Measurements from ENCODE around the gene POT1. TPM values are rescaled to one million over a fixed set of nuclear protein-coding genes. Genes with fewer than 3 reads are reported as not detected.
A peak's percentile ranks its signal among the peaks of the same experiment; 100 is the strongest.

POT1 gene
- total RNA-seq, 1 experiment from 2014 or later: 71.5 TPM

GRCh38 chr7:124813994-124814798 is 115.4 kb downstream of the POT1 start:
- no peak for DNase-seq (ENCODE audit: extremely low read depth, low read depth)

DNA sequence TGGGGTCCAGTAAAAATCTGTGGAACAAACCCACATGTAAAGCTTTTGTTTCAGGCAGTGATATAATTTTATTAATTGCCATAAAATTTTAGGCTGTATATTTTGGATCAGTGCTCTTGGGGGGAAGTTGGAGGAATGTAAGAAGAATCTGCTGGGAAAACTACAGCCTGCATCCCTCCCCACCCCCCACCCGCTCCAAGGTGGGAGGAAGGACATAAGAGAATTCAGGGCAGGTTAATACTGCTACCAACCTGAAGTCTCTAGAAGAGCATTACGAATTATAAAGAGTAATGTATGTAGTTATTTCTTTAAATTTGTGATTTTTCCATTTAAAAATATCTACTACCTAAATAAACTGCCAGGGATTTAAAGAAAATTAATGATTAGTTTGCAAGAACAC is 116.9 kb downstream of the POT1 start:
- no peak for DNase-seq (ENCODE audit: extremely low read depth, low read depth)

DNA sequence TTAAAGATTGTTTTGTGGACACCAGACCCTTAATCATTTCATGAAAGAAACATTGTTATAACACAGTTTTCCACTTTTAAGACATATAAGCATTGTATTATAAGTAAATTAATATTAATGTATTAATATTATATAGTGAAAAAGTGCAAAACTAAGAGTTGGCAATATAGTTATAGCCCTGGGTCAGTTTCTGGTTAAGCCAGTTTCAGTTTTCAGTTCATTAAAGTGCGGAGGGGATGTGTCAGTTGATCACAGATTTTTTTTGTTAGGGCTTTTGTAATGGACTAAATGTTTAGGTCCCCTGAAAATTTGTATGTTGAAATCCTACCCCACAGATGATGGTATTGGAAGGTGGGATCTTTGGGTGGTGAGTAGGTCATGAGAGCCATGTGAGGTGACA is 118.3 kb downstream of the POT1 start:
- no peak for DNase-seq (ENCODE audit: extremely low read depth, low read depth)

DNA sequence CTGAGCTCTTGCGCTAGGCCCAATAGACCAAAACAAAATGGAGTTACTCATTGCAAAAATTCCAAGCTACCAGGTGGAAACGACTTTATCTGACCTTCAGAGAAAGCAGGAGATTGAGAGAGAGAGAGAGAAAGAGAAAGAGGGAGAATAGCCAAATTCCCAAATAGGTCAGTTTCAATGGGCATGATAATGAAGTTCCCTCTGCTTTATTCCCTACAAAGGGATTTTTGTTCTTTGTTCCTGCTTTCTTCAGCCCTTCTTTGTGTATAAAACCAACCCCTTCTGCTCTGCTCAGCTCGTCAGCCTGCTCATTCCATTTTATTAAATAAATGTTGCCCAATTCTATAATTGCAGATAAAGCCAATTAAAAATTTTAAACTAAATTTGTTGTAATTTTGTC is 119.0 kb downstream of the POT1 start:
- DNase-seq (ENCODE audit: extremely low read depth, low read depth): no peak

GRCh38 chr7:124808206-124808605 is 121.4 kb downstream of the POT1 start:
- DNase-seq (ENCODE audit: extremely low read depth, low read depth): no peak

- DNase-seq (ENCODE audit: extremely low read depth, low read depth): no peak
Measured at GRCh38 chr7:124801330-124801895, 128.2 kb downstream of the POT1 start.

DNA sequence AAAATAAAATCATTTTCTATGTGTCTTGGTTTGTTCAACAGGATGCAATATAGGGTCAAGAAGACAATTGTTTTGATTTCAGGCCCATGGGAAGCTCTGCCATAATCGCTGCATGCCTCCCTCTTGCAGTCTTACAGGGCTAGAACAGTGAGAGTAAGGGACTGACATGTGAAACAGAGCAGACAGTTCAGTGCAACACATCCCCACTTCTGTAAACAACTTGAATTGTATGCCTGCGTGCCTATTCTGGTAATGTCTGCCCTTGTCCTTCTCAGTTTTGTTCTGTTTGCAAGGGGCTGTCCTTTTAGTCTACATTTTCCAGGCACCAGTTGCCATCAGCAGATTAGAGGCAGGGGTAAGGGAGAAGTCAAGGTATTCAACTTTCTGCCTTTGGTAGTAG is 129.2 kb downstream of the POT1 start:
- DNase-seq (ENCODE audit: extremely low read depth, low read depth): no peak

- DNase-seq (ENCODE audit: extremely low read depth, low read depth): no peak
Measured at GRCh38 chr7:124799448-124799847, 130.2 kb downstream of the POT1 start.

GRCh38 chr7:124796771-124797170 is 132.9 kb downstream of the POT1 start:
- DNase-seq (ENCODE audit: extremely low read depth, low read depth): no peak

DNA sequence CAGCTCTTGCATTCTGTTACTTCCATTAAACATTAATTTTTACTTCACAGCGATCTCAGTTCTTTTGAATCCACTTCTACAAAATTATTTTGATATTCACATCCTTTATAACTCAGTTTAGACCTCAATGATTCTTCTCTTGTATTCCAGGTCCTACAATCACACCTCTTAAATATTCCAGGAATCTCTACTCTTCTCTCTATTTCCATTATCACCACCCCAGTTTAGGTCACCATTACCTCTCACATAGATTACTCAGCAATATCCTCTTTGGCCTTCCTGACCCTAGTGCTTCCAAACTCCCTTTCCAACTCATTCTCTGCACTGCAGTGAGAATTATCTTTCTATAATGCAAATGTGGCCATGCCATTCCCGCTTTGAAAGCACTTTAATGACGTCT is 136.9 kb downstream of the POT1 start:
- DNase-seq (ENCODE audit: extremely low read depth, low read depth): no peak

GRCh38 chr7:124792002-124792401 is 137.6 kb downstream of the POT1 start:
- DNase-seq (ENCODE audit: extremely low read depth, low read depth): no peak

DNA sequence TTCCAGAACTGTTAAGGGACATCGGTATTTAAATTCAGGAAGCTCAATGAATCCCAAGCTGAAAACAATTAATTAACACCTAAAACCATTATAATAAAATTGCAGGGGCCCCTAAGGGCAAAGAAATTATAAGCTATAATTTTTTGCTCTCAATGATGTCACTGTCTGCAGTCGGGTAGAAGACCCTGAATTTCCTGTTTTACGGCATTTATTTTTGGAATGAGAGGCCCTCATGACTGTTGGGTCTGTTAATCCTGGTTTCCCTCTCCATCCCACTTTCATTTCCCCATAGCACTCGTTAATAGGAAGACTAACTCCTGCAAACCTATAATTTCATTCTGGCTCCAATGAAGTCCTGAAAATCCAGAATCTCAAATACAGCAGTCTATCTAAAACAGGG is 138.2 kb downstream of the POT1 start:
- no peak for DNase-seq (ENCODE audit: extremely low read depth, low read depth)

DNA sequence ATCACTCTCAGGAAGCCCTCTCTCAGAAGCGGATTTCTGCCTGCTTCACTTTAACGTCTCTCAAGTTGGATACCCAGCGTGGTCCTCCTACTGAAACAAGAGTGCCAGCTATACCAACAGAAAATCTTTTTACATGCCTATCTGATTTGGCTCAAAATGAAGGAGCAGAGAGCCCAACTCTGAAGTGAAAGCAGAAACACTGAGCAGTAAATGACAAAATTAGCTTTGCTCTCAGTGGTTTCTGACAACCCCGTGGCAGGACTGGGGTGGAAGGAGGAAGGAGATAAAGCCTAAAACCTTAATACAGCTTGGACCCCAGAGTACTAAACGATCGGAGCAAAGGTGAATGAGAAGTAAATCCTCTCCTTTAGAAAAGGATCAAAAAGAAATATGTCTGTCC is 139.0 kb downstream of the POT1 start:
- no peak for DNase-seq (ENCODE audit: extremely low read depth, low read depth)

GRCh38 chr7:124785994-124786393 is 143.6 kb downstream of the POT1 start:
- no peak for DNase-seq (ENCODE audit: extremely low read depth, low read depth)

DNA sequence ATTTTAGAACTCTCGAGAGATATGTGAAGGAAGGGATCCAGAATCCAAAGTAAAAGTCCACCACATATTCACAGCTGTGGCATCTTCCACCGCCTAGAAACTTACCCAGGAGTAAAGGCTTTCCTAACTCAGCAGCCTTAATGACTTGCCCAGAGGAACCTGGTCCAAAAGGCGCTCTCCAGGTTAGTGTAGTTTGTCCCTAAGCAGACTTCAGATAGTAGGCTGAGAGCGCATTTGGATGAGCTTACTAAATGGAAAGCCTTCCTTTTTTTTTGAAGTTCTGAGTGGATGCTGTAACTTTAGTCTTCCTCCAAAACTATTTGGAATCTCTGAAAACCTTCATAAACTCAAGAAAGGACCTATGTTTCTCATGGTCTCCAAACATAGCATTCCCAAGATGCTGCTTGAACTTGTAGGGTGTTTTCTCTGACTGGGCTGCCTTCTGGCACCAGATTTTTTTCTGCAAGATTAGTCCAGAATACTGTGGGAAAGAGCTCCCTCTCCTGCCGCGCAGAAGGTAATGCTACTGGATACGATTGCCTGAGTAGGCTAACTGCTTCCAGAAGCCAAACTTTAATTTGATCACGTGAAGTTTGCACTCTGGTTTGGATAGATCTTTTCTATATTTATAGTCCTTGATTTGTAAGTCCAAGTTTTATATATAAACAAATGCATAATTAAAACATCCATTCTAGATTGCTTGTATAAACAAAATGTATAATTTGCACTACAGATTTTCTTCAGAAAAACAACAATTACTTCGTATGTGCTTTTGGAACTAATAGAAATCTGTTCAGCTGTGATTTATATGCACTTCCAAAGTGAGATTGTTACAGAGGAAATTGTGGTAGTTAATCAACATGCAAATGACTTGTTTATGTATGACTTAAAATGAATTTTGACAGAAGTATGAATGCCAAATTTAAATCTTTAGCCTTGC is 144.5 kb downstream of the POT1 start:
- peak; percentile 52 for DNase-seq (ENCODE audit: extremely low read depth, low read depth)

GRCh38 chr7:124783271-124783670 is 146.4 kb downstream of the POT1 start:
- DNase-seq (ENCODE audit: extremely low read depth, low read depth): no peak

DNA sequence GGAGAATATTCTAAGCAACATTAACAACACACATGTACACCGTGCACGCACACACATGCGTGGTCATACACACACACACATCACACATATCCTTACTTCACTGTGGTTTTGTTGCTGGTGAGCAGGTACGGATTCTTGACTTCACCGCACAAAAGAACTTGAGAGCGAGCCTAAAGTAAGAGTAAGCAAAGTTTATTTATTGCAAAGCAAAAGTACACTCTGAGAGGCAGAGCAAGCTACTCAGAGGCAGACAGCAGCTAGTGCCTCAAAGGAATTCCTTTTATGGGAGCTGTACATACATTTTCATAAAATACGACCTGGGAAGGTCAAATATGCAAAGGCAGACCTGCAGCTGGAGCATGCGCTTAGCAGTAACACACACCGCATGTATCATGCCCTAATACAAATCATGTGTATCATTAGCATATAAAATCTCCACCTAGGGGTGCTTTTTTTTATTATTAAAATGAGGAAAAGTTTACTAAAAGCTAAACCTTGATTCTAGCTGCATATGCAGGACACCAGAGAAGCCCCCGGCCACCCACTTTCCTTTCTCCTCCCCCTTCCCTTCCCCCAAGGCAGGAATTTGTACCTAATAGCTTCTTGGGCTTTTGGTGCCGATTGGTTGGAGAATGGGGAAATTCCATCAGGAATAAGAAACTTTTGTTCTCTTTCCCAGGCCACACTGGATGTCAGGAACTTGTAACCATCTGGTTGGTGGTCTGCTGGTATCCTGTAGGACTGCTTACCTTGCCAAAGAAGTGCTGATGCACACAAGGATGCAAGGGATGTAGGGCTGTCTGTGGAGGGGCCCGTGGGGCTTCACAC is 147.5 kb downstream of the POT1 start:
- no peak for DNase-seq (ENCODE audit: extremely low read depth, low read depth)

DNA sequence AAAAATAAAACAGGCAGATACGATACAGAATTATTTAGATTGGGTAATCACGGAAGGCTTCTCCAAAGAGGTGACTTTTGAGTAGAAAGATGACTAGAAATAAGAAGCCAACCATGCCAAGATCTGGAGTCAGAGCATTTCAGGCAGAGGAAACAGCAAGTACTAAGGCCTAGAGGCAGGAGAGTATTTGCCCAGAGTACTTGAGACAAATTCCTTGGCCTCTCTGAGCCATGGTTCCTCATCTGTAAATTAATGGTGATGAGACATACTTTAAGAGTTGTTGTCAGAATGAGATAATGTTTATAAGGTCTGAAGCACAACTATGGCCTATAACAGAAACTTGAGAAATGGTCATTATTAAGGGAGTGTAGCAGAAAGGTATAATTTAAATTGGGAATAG is 148.2 kb downstream of the POT1 start:
- no peak for DNase-seq (ENCODE audit: extremely low read depth, low read depth)

DNA sequence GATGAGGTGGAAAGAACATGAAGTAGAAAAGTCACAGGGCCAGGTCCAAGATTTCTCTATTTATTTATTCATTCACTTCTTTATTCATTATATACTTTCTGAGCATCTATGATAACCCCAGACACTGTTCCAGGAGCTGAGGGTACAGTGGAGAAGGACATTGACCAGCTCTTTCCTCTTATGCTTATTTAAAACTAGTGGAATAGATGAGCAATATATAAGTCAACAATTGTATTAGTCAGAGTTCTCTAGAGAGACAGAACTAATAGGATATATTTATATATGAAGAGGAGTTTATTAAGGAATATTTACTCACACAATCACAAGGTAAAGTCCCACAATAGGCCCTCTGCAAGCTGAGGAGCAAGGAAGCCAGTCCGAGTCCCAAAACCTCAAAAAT is 149.0 kb downstream of the POT1 start:
- DNase-seq (ENCODE audit: extremely low read depth, low read depth): no peak

GRCh38 chr7:124780056-124780455 is 149.6 kb downstream of the POT1 start:
- DNase-seq (ENCODE audit: extremely low read depth, low read depth): no peak

DNA sequence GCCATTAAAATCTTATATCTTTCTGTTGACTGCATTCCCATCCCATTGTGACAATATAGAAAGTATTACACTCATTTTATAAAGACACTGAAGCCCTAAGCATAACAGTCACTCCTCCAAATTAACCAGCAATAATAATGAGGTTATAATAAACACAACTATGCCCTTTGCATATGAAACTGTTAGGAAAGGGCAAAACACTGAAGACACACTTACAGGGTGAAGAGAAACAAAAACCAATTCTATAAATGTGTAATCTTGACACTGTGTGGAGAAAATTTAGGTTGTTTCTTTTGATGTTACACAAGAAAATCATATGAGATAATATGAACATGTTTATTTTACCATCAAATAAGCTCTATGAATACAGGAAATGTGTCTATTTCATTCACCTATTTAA is 150.0 kb downstream of the POT1 start:
- no peak for DNase-seq (ENCODE audit: extremely low read depth, low read depth)
